ENCODE data around the gene ARHGAP35. TPM values are rescaled to one million over a fixed set of nuclear protein-coding genes. Genes with fewer than 3 reads are reported as not detected.

ARHGAP35 gene
- total RNA-seq, 4 donors from 2014 or later, result 36.5 to 66.7 (median 50.9) TPM

GRCh38 chr19:46866407-46867136 lies 5.8 kb downstream of the ARHGAP35 start:
- TF ChIP-seq CTCF (IDR thresholded peaks at IDR 0.05; ENCODE audit: low read depth), result no peak

GRCh38 chr19:46867170-46867569 lies 6.4 kb downstream of the ARHGAP35 start:
- TF ChIP-seq CTCF (IDR thresholded peaks at IDR 0.05; ENCODE audit: low read depth), result no peak

- no peak for TF ChIP-seq CTCF (IDR thresholded peaks at IDR 0.05; ENCODE audit: low read depth)
These were observed 7.4 kb downstream of the ARHGAP35 start for GRCh38 chr19:46868025-46868802.

- TF ChIP-seq CTCF (IDR thresholded peaks at IDR 0.05; ENCODE audit: low read depth), result no peak
These were observed 12.2 kb downstream of the ARHGAP35 start for GRCh38 chr19:46872967-46873366.

GRCh38 chr19:46875234-46875633 lies 14.4 kb downstream of the ARHGAP35 start:
- no peak for TF ChIP-seq CTCF (IDR thresholded peaks at IDR 0.05; ENCODE audit: low read depth)

GRCh38 chr19:46875657-46876056 lies 14.9 kb downstream of the ARHGAP35 start:
- TF ChIP-seq CTCF (IDR thresholded peaks at IDR 0.05; ENCODE audit: low read depth), result no peak

GRCh38 chr19:46878613-46879375 lies 18.0 kb downstream of the ARHGAP35 start:
- TF ChIP-seq CTCF (IDR thresholded peaks at IDR 0.05; ENCODE audit: low read depth), result no peak

Data from subcutaneous adipose tissue (tissue), 4 donors.